Breast epithelium (tissue), 3 donors: Measurements from ENCODE around the gene PCDHGB2.

Experiments used
- POLR2A ChIP-seq: fragments of 450-650 bp; IDR thresholded peaks from one replicate; pipeline ENCODE4 v1.6.1; 2016; ENCODE audit warnings: antibody characterized with exemption, mild to moderate bottlenecking, moderate library complexity
- TF ChIP-seq, protein P1 (sequence below), 3 donors: fragments of 450-650 bp; IDR thresholded peaks; one replicate each; pipeline ENCODE4 v1.5.1; 2016 to 2017; ENCODE audit warnings: antibody characterized with exemption in 3 of 3, mild to moderate bottlenecking in 3 of 3, moderate library complexity in 3 of 3

- TF ChIP-seq, protein P1, sequence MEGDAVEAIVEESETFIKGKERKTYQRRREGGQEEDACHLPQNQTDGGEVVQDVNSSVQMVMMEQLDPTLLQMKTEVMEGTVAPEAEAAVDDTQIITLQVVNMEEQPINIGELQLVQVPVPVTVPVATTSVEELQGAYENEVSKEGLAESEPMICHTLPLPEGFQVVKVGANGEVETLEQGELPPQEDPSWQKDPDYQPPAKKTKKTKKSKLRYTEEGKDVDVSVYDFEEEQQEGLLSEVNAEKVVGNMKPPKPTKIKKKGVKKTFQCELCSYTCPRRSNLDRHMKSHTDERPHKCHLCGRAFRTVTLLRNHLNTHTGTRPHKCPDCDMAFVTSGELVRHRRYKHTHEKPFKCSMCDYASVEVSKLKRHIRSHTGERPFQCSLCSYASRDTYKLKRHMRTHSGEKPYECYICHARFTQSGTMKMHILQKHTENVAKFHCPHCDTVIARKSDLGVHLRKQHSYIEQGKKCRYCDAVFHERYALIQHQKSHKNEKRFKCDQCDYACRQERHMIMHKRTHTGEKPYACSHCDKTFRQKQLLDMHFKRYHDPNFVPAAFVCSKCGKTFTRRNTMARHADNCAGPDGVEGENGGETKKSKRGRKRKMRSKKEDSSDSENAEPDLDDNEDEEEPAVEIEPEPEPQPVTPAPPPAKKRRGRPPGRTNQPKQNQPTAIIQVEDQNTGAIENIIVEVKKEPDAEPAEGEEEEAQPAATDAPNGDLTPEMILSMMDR (IDR thresholded peaks at IDR 0.05): no peak
- TF ChIP-seq POLR2A: no peak
Observed at GRCh38 chr5:141362719-141363118, 2.9 kb downstream of the PCDHGB2 start.
